GM12872 (cell line): Measurements from ENCODE around the gene SLC25A41.

Experiments used
- TF ChIP-seq, protein P1 (sequence below): IDR thresholded peaks from 3 replicates; pipeline ENCODE4 v1.5.1; 2011; ENCODE audit warnings: low read depth, mild to moderate bottlenecking, low read length, moderate library complexity; ENCODE audit not compliant: insufficient read depth

The SLC25A41 gene

DNA sequence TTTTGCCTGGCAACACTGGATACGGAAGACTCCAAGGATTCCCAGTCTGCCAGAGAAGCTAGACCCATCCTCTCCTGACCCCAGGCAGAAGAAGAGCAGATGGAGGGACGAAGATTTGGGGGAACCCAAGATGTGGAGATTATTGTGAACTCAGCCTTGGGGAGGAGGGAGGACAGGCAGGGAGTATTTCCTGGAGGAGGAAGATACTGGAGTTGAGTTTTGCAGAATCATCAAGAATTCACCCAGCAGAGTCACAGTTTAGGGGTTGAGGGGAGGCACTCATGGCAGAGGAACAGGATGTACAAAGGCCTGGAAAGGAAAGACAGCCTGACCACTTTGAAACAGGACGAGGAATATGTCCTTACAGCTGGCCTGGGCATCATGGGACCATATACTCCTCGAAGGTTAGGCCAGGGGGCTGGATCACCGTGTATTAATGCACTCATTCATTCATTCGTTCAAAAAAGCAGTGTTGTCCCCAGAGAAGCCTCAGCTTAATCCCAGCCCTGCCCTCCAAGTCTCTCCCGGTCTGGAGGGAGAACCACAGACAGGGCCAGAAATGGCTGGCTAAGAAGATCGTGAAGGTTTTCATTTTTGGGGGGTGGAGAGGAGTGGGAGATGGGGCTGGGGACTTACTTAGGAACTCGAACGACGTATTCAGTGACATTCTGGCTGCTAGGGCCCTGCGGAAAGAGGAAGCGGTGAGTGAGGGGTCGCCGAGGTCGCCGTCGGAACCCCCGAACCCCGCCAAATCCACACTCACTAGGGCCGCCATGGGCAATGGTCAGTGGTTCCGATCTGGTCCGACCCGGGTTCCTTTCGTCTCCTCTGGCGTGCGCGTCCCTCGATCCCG, 41.1 kb downstream of the SLC25A41 start:
- TF ChIP-seq, protein P1, sequence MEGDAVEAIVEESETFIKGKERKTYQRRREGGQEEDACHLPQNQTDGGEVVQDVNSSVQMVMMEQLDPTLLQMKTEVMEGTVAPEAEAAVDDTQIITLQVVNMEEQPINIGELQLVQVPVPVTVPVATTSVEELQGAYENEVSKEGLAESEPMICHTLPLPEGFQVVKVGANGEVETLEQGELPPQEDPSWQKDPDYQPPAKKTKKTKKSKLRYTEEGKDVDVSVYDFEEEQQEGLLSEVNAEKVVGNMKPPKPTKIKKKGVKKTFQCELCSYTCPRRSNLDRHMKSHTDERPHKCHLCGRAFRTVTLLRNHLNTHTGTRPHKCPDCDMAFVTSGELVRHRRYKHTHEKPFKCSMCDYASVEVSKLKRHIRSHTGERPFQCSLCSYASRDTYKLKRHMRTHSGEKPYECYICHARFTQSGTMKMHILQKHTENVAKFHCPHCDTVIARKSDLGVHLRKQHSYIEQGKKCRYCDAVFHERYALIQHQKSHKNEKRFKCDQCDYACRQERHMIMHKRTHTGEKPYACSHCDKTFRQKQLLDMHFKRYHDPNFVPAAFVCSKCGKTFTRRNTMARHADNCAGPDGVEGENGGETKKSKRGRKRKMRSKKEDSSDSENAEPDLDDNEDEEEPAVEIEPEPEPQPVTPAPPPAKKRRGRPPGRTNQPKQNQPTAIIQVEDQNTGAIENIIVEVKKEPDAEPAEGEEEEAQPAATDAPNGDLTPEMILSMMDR: no peak

DNA sequence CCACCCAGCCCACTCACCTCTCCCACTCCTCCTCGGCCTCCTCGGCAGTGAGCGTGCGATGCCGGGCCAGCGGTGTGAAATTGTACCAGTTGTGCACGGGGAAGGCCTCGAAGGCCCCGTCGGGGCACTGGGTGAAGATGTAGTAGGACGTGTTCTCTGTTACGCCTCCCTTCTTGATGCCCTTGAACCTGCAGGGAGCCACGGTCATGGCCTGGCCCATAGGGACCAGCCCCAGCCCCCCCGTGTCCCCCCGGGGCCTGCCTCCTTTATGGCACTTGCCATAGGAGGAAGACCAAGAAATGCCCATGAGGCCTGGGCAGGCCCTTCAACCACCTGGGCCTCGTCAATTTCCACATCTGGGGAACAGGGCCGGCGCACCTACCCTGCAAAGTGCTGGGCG, 46.2 kb downstream of the SLC25A41 start:
- TF ChIP-seq, protein P1: no peak

DNA sequence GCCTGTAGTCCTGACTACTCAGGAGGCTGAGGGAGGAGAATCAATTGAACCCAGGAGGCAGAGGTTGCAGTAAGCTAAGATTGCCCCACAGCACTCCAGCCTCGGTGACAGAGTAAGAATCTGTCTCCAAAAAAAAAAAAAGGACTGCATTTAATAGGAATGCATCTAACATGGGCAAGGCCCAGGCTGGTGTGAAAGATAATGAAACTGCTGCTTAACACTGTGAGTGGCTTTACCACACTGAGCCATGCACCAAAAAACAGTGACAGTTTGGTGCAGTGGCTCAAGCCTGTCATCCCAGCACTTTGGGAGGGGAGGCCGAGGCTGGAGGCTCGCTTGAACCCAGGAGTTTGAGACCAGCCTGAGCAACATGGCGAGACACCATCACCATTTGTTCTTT, 49.2 kb downstream of the SLC25A41 start:
- TF ChIP-seq, protein P1: no peak

DNA sequence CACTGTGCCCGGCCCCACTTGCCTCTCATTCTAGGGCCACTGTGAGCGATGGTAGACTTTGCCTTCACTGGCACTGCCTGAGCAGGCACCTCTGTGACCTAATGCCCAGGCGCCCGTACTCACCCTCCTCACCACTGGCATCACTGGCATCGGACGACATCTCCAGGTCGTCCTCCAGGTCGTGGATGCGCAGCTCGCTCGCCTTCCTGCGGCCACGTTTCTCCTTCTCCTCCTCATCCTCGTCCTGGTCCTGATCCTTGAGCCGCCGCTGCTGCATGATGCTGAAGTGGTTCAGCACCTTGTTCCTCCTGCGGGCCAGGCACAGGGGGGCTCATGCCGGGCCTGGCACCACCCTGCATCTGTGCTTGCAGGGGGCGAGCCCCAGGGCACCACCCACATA, 50.4 kb downstream of the SLC25A41 start:
- TF ChIP-seq, protein P1: no peak

DNA sequence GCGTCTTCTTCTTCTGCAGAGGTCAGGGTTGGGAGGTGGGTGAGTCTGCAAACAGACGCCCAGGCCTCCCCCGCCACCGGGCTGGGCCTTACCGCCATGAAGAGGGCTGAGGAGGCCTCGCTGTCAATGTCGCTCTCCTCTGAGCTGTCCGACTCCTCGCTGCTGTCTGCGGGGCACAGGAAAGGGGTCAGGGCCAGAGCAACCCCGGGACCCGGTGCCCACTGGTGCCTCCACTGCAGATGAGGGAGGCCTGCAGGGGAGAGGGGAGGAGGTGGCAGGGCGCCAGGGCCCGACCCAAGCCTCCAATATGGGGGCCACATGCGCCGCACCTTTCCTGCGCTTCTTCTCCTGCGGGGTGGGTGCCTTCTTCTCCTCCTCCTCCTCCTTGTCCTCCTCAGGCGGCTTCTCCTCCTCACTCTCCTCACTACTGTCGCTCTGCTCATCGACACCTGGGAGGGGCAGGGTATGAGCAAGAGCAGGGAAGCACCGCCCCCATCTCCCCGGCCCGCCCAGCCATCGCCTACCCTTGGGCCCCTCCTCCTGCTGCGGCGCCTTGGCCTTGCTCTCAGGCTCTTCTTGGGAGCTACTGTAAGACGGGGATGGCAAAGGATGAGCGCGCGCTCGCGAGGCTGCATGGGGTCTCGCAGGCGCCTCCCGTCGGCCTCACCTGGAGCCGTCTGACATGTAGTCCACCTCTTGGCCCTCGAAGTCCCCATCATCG, 52.4 kb downstream of the SLC25A41 start:
- TF ChIP-seq, protein P1: no peak

DNA sequence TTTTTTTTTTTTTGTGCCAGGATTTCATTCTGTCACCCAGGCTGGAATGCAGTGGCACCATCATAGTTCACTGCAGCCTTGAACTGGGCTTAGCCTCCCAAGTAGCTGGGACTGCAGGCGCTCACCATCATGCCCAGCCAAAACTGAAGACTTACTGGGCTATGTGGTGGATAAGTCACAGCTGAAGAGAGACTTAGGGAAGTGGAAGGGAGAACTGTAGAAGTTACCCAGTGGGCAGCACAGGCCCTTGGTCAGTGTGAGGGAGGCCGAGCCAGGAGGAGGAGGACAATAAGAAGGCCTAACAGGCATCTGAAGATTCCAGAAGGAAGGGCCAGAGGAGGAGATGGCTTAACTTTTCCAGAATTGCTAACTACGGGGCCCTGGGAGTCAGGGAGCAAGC, 53.8 kb downstream of the SLC25A41 start:
- TF ChIP-seq, protein P1: no peak

DNA sequence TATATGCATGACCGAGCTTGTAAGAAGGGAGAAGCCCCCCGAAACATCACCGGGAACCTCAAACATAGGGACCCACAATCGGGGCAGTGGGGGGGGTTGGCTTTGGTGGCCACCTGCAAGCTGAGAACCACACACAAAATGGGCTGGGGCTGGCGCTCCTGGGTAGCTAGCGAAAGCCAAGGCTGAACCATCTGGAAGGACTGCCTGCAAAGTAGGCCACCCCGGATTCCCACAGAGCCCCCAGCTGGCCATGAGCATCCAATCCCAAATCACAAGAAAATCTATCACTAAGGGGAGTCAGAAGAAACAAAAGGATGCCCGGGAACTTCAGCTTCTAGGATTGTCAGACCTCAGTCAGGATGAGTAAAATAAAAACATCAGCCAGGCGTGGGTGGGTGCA, 55.1 kb downstream of the SLC25A41 start:
- TF ChIP-seq, protein P1: no peak
